Hippocampal formation (tissue), 2 donors: ENCODE results near the gene NDUFS6.
A peak's percentile ranks its signal among the peaks of the same experiment; 100 is the strongest.
"Not testable (repeated sequence)": the region's sequence is repeated elsewhere in the genome, so short reads cannot be mapped to it uniquely, and the experiment has no call there.

ENCODE experiments used
- DNase-seq, 2 donors: peaks; one replicate each; lab custom pipeline; 2025; lab: John Stamatoyannopoulos, UW

NDUFS6 gene

DNA sequence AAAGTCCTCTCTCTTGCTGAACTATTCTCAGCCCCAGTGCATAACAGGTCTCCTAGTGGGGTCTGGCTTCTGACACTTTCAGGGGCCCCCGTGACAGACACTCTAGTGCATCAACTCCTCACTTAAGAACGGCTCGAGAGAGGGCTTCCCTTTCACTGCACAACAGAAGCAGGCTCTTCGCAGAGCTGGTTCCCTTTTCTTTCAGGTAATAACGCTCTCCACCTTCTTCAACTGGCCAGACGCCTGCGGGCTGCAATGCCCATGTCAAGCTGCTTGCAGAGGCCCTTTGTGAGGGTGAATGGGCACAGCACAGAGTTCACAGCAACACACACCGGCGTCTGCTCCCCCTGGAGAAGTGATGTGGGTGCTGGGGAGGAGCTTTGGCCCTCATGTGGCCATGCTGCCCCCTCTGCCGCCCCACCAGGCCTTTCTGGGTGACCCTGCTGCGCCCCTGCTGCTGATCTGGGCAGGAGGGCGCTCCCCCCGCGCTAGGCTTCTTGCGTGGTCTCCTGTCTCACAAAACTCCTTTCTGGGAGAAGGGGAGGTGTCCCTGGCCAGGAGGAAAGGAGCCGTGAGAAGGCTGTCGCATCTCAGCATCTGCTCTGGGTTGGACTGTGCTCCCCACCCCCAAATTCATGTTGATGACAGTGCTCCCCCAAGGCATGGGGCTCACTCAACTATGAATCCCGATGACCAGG is 4.0 kb upstream of the NDUFS6 start:
- no peak for DNase-seq

DNA sequence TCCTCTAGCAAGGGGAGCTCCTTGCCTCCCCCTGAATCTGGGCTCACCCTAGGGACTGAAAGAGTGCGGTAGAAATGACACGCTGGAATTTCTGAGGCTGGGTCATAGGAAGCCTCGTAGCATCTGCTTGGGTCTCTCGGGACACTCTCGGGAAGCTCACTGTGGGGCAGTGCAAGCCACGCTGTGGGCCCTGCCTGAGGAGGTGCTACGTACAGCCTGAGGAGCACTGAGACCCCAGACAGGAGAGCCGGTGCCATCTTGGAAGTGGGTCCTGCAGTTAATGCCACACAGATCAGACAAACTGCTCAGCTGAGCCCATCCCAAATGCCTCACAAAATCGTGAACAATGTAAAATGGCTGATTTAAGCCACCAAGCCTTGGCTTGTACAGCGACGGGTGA is 3.4 kb upstream of the NDUFS6 start:
- DNase-seq: no peak

DNA sequence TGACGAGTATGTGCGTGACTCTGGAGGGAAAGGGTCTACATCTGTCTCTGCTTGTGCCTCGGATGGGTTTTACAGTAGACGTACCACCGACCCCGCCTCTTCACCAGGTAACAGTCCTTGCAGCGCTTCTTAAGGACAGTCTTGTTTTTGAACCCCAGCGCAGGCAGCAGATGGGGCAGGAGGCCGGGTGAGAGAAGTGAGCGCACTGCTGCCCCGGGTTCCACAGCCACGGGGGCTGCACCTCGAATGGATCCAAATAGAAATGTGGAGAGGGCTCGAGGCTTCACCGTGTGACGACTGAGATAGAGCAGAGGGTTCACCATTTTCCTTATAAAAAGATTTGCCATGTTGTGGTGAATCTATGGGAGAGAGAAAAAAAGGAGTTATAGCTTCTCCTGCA is 2.6 kb upstream of the NDUFS6 start:
- not testable (repeated sequence) for DNase-seq

DNA sequence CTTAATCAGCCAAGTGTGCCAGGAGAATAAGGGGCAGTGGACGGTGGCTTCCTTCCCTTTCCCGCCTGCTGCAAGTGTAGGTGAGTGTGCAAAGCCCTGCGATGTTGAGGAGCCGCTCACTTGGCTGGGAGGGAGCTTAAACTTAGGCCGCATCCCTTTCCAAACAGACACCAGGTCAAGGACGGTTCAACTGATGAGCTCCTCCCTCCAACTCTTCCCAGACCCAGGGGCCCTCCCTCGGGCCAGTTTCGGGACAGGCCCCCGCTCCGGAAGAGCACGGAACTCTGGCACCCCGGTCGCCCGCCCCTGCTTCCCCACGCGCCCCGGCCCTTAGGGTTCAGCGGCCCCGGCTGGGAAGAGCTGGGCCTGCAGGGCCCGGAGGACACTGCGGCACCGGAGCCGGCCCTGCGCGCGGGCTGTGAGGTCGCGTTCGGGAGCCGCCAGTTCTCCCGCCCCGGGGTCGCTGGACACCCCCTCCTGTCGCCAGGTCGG is 2.1 kb upstream of the NDUFS6 start:
- DNase-seq: no peak

DNA sequence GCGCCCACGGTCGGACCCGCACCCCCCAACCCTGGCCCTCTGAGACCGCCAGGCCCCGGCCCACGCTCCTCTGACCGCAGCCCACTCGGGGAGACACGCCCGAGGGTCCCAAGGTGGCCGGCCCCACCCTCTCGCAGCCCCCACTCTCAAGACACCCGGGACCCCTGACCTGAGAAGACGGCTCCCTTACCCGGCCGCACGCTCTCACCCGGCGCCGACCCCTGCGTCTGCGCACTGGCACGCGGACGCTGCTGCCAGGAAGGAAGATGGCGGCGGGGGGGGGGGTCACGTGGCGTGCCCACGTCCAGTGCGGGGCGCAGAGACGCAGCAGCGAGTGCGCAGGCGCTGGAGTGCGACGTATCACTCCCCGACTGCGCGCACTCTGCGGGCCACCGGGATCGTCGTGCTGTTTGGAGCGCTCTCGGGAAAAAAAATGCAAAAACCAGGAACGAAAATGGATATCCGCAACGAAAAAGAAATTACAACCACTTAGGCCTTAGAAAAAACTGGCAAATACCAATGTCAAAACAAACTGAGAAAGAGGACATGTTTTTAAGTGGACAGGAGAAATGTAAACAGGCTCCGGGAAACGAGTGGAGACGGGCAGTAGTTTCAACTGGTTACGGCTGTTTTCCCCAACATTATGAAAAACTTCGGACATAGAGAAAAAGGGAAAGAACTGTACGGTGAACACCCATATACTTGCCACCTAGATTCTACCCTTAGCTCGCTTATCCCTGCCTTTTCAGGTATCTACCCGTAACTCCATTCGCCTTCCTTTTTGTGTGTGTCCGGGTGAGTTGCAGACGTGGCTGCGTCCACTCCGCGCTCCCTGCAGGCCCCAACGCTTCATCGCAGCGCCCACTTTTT is 1.4 kb upstream of the NDUFS6 start, which contains the start of gene MRPL36:
TSS of gene MRPL36 (minus strand) at position 236 of the 870 bp plus-strand sequence. CDS start 902 bp downstream, outside the sequence.
- peak; percentile 59 to 89 for DNase-seq

DNA sequence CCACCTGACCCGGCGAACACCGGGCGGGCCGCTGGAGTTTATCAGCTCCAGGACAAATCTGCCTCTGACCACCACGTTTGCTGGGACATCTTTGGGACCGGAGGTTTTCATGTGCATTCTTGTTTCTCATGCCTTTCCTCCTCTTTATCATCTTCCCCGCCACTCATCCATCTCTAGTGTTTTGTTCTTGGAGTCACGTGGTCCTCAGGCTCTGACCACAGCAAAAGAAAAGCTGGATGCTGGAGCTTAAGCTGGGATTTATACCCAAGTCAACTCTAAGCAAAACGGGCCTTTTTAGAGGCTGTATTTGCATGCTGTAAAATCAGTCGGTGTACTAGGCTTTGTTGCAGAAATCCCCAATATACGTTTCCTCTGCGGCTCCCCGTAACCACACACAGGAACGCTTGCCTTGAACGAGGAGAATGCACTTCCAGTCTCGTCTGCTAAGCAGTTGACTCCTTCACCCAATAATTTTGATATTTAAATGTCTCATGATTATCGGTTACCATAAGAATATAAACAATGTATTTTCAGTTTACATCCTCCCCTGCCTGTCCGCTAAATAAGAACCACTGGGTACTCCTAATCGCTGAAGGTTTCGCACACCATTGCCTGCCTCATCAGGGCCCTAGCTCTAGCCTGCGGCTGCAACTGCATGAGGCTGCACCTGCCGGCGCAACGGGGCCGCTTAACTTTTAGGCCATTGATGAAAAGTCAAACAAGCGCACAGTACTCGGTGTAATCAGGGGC is 560 bp upstream of the NDUFS6 start:
- peak; percentile 30 to 60 for DNase-seq

DNA sequence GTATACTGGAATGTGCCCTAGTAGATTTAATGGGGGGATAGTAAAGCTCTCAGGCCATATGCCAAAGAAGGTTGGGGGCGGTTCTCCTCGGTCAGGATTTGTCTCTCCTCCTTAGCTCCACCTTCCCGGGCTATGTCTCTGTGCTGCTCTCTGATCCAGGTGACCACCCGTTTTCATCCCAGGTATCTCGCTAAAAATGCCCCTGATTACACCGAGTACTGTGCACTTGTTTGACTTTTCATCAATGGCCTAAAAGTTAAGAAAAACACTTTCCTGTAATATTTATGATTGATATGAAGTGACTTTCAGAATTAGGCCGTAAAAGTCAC is 724 bp downstream of the NDUFS6 start:
- DNase-seq: no peak

DNA sequence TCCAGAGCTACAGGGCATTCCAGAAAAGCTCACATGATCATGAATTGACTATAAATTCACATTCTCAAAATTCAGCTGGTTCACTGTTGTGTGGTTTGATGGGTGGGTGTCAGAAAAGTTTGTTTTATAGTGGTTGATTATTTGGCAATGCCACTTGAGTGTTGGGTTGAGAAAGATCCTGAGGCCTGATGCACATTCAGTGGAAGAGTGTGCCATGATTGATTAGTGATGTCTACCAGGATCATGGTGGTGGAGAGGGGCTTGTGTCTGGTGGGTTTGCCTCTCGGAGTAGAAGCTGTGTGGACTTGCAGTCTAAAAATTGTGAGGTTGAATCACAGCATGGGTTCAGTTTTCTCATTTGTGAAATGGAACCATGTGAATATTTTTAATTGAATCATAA is 2.0 kb downstream of the NDUFS6 start:
- no peak for DNase-seq

DNA sequence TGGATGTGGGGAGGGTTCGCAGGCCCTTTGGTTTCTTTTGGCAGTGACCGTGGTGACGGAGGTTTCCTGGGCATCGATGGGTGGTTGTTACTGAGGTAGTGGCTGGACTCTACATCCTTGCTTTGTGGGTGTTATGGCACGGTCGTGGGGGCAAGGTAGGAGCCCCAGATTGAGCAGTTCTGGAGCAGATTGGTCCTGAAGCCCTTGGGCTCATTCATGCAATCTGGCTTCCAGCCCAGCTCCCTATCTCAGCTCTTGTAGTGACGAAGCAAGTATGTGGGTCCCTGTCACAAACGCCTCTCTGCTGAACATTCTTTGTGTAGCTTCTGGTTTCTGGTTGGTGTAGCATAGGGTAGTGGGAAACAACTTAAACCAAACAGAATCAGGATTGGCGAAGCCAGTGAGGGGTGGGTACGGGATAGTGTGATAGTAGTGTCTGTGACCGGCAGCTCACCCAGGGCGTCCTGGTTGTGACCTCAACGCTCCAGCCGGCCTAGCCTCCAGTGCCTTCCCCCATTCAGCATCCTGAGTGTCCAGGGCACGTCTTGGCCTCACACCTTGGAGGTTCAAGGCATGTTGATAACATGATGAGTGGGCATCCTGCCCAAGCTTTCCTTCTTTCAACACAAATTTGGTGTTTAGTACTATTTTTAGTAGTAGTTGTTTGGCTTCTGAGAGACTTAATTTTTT is 2.9 kb downstream of the NDUFS6 start:
- no peak for DNase-seq

DNA sequence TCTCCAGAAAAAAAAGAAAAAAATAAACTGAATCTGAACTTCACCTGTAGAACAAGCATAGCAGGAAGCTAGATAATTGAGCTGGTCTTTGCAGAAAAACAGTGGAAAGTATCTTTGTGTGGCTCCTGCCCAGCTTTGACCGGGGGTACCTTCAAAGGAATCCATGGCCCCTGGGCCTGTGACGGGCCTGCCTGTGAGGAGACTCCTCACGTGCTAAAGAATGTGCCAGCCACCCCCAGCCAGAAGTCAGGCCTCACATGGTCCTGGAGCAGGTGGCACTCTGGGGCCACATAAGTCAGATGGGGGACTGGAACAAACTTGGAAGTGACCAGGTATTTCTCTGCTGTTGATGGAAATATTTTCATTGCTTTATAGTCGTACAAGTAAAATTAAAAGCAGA is 4.1 kb downstream of the NDUFS6 start:
- no peak for DNase-seq

DNA sequence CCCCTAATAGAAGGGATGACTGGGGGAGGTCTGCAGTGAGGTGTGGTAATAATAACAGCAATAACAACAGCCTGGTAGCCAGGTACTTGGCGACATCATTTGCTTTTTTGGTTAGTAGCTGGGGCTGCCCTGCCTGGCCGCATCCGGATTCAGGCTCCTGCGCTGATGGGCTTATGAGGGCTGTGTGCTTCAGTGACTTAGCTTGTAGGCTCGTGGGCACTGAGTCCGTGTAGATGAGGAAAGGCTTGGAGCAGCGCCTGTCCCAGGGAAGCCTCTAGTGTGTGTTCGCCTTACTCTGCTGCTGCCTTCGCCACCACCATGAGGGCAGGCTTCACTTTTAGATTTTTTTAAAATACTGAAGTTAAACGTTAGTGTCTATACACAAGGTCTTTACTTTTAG is 4.5 kb downstream of the NDUFS6 start:
- no peak for DNase-seq

DNA sequence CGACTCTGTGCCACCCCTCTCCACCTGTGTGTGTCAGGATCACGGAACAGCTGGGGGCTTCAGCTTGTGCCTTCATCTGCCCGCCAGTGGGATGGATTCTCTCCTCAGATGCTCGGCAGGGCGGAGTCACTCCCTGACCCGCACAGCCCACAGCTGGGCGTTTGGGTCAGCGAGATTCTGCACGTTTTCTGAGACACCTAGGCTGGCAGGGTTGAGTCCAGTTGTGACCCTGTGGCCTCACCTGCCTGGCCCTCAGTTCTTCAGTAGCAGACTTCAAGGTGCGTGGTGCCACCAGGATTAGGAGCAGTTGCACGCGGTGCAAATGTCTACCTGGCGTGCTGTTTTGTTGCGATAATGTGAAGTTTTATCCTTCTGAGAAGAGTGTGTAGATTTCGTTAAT is 5.0 kb downstream of the NDUFS6 start:
- no peak for DNase-seq

DNA sequence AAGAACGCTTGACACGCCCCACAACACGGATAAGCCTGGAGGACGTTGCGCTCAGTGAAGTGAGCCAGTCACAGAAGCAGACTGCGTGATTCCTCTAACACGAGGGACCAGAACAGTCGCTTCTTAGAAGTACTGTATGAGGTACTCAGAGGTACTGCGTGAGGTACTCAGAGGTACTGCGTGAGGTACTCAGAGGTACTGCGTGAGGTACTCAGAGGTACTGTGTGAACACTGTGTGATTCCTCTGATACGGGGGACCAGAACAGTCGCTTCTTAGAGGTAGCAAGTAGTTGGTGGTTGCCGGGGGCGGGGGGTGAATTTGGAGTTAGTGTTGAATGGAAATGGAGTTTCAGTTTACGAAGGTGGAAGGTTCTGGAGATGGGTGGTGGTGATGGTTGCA is 5.8 kb downstream of the NDUFS6 start:
- DNase-seq: no peak

DNA sequence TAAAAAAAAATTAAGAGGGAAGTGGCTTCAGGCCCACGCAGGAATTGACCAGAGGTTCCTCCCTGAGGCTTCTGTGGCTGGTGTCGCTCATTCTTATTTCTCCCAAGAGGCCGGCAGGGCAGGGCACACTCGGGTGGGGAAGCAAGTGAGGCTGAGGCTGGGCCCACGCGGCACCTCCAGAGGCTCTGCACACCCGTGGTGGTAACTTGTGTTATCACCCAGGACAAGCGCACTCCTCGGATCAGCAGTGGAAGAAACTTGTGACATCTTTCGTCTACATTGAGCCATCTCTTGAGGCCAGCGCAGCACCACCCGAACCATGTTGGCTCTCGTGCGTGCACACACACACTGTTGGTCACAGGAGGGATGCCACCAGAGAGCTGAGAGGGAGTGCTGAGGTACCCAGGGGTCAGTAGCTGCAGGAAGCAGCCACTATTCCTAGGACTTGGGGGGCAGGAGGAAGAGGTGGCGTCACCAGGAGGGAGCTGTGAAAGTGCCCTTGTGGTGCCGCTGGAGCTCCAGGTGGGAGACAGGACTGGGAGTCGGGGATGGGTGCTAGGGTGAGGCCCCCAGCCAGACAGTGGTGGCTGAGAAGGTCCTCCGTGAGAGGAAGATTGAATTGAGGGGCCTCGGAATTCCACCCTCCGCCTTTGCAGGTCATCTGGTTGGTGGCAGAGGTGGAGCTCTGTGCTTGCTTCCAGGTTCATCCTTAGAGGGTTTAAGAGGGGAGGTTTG is 6.4 kb downstream of the NDUFS6 start:
- DNase-seq: no peak

DNA sequence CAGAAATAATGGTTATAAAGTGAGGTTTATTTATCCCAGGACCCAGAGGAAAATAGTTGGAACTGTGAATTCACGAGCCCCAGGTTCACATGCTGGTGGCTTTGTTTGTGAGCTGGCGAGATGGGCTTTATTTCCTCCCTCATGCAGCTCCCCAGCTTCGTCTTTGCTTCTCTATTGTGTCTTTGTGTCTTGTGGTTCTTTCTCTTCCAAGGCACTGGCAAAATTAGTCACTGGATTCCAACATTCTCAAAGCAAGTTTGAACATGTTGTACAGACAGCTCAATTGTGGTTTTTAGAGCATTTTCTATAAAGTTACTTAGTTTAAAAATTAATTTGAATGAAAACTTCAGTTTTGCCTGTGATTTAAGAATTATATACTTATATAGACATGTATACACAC is 7.2 kb downstream of the NDUFS6 start:
- DNase-seq: no peak

DNA sequence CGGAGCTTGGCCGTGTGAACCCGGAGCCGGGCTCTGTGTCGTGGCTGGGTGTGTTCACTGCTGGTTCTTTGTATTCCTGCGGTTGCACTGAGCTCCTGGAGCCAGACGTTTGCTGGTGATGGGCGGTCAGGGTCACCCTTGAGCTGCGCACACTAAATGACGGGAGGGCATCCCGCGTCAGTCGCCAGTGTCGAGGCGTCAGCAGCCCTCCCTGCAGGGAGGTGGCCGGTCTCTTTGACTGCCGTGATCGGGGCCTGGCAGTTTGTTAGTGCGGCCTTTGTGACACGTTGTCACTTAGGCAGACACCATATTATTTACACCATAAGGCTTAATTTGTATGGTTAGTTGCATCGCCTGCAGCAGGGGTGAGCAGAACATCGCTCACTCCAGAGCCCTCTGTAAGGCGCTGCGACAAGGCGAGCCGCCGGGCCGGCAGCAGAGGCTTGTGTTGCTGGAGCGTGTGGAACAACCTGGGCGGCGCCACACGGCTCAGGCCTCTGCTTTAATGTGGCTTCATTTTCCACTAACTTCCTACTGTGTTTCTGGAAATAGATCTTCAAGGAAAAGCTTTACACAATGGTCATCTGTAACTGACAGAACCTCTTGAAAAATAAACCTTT is 8.3 kb downstream of the NDUFS6 start:
- DNase-seq: no peak

DNA sequence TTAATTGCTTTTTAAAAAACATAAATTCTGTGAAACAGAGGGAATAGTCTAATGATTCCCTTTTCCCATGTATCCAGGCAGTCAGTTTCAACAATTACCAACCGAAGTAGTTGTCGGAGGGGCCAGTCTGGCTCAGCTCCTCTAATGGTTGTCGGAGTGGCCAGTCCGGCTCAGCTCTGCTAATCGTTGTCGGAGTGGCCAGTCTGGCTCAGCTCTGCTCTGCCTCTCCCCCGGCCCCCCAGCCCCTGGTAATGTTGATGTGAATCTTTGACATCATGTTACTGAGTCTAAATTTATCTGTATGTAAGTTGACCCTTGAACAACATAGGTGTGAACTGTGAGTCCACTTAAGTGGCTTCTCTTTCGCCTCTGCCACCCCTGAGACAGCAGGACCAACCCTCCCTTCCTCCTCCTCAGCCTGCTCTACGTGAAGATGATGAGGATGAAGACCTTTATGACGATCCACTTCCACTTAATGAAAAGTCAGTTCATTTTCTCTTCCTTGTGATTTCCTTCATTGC is 9.4 kb downstream of the NDUFS6 start:
- no peak for DNase-seq

DNA sequence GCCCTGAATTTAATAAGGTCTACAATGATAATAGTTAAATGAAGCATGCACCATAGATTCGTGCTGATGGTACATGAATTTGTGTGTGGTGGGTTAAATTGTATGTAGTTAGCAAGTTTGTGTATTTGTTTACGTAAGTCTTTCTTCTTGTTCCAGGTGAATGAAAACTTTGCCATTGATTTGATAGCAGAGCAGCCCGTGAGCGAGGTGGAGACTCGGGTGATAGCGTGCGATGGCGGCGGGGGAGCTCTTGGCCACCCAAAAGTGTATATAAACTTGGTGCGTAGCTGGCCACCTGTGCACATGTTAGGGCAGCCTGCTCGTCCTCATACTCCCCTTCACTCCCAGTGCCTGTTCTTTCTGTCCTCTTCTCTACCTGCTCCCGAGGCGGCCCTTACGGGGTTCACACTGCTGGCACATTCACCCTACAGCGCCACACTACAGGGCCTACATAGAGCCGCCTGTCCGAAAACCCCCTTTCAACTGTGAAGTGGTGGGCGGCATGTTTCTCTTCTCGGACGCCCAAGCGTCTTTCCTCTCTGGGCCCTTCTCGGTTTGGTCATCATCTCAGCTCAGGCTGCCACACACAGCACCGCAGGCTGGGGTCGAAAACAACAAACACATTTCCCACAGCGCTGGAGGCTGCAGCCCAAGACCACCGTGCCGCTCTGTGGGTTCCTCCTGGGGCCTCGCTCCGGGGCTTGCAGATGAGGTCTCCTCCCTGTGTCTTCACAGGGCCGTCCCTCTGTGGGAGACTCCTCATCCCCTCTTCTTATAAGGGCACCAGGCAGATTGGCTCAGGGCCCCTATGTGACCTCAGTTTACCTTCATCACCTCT is 13.2 kb downstream of the NDUFS6 start:
- DNase-seq: no peak

DNA sequence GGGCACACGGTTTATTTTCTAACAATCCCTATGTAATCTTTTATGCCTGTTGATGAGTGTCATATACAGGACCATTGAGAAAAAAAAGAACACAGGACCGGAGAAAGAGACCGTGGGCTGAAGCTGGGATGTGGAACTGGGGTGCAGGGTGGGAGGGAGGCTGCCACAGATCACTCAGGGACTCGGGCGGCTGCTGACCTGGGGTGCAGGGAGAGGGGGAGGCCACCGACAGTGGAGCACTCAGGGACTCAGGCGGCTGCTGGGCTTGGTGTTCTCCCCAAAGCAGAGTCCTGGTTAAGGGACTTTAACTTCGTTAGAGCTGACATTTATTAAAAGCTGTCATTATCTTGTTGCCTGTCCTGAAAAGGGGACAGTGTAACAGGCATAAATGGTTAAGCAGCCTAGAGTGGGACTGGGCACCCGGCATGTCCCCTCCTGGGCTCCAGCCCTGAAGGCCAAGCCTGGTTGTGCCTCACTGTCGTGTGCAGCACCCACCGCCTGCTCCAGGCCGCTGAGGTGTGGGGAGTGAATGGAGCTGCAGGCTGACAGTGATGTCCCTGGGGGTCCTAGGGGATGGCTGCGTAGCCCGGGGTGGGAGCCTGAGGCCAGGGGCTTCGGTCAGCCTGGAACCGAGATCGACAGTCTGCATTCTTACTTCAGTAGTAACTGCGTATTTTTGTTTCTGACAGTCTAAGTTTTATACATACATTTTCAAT is 14.0 kb downstream of the NDUFS6 start:
- DNase-seq: no peak
